Skeletal muscle tissue (tissue), 4 donors: Measurements from ENCODE around the gene CD84. TPM values are rescaled to one million over a fixed set of nuclear protein-coding genes. Genes with fewer than 3 reads are reported as not detected.
"Not testable (repeated sequence)": the region's sequence is repeated elsewhere in the genome, so short reads cannot be mapped to it uniquely, and the experiment has no call there.

Source experiments
- H3K27ac ChIP-seq: one replicate; pipeline ENCODE4 v1.7.0; 2013; ENCODE audit warnings: mild to moderate bottlenecking, low read depth, low read length, inconsistent platforms
- H3K27me3 ChIP-seq, 3 donors: one replicate each; pipeline ENCODE4 v1.7.0; 2013; ENCODE audit warnings: low read length in 3 of 3; ENCODE audit not compliant: control insufficient read depth in 3 of 3, insufficient read depth in 3 of 3
- H3K36me3 ChIP-seq, 3 donors: one replicate each; pipeline ENCODE4 v1.7.0; 2013; ENCODE audit warnings: low read length in 3 of 3; ENCODE audit not compliant: control insufficient read depth in 3 of 3, insufficient read depth in 3 of 3
- H3K4me1 ChIP-seq, 3 donors: one replicate each; pipeline ENCODE4 v1.7.0; 2013; ENCODE audit warnings: low read length in 3 of 3, mild to moderate bottlenecking in 3 of 3; ENCODE audit not compliant: control insufficient read depth in 3 of 3, insufficient read depth in 3 of 3
- H3K4me3 ChIP-seq, 3 donors: one replicate each; pipeline ENCODE4 v1.7.0; 2013; ENCODE audit warnings: low read length in 3 of 3
- H3K9ac ChIP-seq, 3 donors: one replicate each; pipeline ENCODE4 v1.7.0; 2013; ENCODE audit warnings: low read length in 3 of 3, mild to moderate bottlenecking in 3 of 3, moderate library complexity in 2 of 3, low read depth in 1 of 3
- H3K9me3 ChIP-seq, 3 donors: one replicate each; pipeline ENCODE4 v1.7.0; 2013; ENCODE audit warnings: low read length in 3 of 3; ENCODE audit not compliant: control insufficient read depth in 3 of 3
- total RNA-seq: library from RNA; depleted of rRNA; stranded (reverse); fragments of >200 nt; gene quantifications from one replicate; pipeline ENCODE4 v1.2.3, GENCODE V29; 2014
- donor health status: Osteomylitis.

Gene CD84
- total RNA-seq, 1 donor from 2014 or later: 3.1 TPM

- Histone ChIP-seq H3K4me3 (no peak overlapping the region), H3K4me1 (peaks cover 0 to 3% (median 0%) of the 10 kb centered on the region in 3 donors), H3K27me3 (no peaks in the 10 kb centered on the region), H3K9me3 (peaks cover 0 to 4% (median 0%) of the 10 kb centered on the region in 3 donors), H3K36me3 (no peaks in the 10 kb centered on the region), H3K27ac (no peak overlapping the region), H3K9ac (no peak overlapping the region)
Measured at GRCh38 chr1:160560806-160561205, 18.5 kb downstream of the CD84 start.

- H3K4me3 ChIP-seq: no peak overlapping the region
- no peaks in the 10 kb centered on the region for H3K36me3 ChIP-seq
- H3K27me3 ChIP-seq: no peaks in the 10 kb centered on the region
- H3K4me1 ChIP-seq: no peaks in the 10 kb centered on the region
- H3K9me3 ChIP-seq: peaks cover 0 to 4% (median 0%) of the 10 kb centered on the region in 3 donors
- no peak overlapping the region for H3K9ac ChIP-seq
- no peak overlapping the region for H3K27ac ChIP-seq
Measured at GRCh38 chr1:160560045-160560705, 19.1 kb downstream of the CD84 start.

- not testable (repeated sequence) for H3K9me3 ChIP-seq, H3K27ac ChIP-seq, H3K9ac ChIP-seq, H3K27me3 ChIP-seq, H3K36me3 ChIP-seq, H3K4me3 ChIP-seq, H3K4me1 ChIP-seq
Measured at GRCh38 chr1:160559437-160559836, 19.9 kb downstream of the CD84 start.

- Histone ChIP-seq H3K4me1 (no peaks in the 10 kb centered on the region), H3K4me3 (no peak overlapping the region), H3K27ac (no peak overlapping the region), H3K36me3 (no peaks in the 10 kb centered on the region), H3K9me3 (peaks cover 0 to 4% (median 0%) of the 10 kb centered on the region in 3 donors), H3K27me3 (no peaks in the 10 kb centered on the region), H3K9ac (no peak overlapping the region)
Measured at GRCh38 chr1:160558660-160559380, 20.5 kb downstream of the CD84 start.

- Histone ChIP-seq H3K9ac (no peak overlapping the region), H3K27me3 (peaks cover 0 to 6% (median 0%) of the 10 kb centered on the region in 3 donors), H3K9me3 (no peaks in the 10 kb centered on the region), H3K4me3 (no peak overlapping the region), H3K4me1 (no peaks in the 10 kb centered on the region), H3K36me3 (no peaks in the 10 kb centered on the region), H3K27ac (no peak overlapping the region)
Measured at GRCh38 chr1:160553778-160554177, 25.5 kb downstream of the CD84 start.

- Histone ChIP-seq H3K9ac (no peak overlapping the region), H3K27me3 (peaks cover 0 to 6% (median 0%) of the 10 kb centered on the region in 3 donors), H3K9me3 (no peaks in the 10 kb centered on the region), H3K4me3 (no peak overlapping the region), H3K36me3 (no peaks in the 10 kb centered on the region), H3K4me1 (peaks cover 0 to 3% (median 0%) of the 10 kb centered on the region in 3 donors), H3K27ac (no peak overlapping the region)
Measured at GRCh38 chr1:160552425-160552824, 26.9 kb downstream of the CD84 start.

GRCh38 chr1:160550572-160551034, 28.7 kb downstream of the CD84 start:
- no peaks in the 10 kb centered on the region for H3K36me3 ChIP-seq
- H3K9me3 ChIP-seq: no peaks in the 10 kb centered on the region
- peaks cover 0 to 3% (median 0%) of the 10 kb centered on the region in 3 donors for H3K4me1 ChIP-seq
- no peak overlapping the region for H3K9ac ChIP-seq
- peaks cover 0 to 6% (median 0%) of the 10 kb centered on the region in 3 donors for H3K27me3 ChIP-seq
- no peak overlapping the region for H3K4me3 ChIP-seq
- H3K27ac ChIP-seq: no peak overlapping the region

- Histone ChIP-seq H3K27me3 (peaks cover 0 to 6% (median 0%) of the 10 kb centered on the region in 3 donors), H3K9me3 (no peaks in the 10 kb centered on the region), H3K9ac (no peak overlapping the region), H3K4me3 (no peak overlapping the region), H3K36me3 (no peaks in the 10 kb centered on the region), H3K4me1 (peaks cover 0 to 3% (median 0%) of the 10 kb centered on the region in 3 donors), H3K27ac (no peak overlapping the region)
Measured at GRCh38 chr1:160549665-160550006, 29.7 kb downstream of the CD84 start.

- Histone ChIP-seq H3K4me3 (no peak overlapping the region), H3K27ac (no peak overlapping the region), H3K9me3 (no peaks in the 10 kb centered on the region), H3K4me1 (peaks cover 0 to 3% (median 0%) of the 10 kb centered on the region in 3 donors), H3K27me3 (peaks cover 0 to 6% (median 0%) of the 10 kb centered on the region in 3 donors), H3K36me3 (no peaks in the 10 kb centered on the region), H3K9ac (no peak overlapping the region)
Measured at GRCh38 chr1:160548960-160549664, 30.2 kb downstream of the CD84 start.

GRCh38 chr1:160548183-160548582, 31.1 kb downstream of the CD84 start:
- Histone ChIP-seq H3K9ac (no peak overlapping the region), H3K27ac (no peak overlapping the region), H3K27me3 (peaks cover 0 to 6% (median 0%) of the 10 kb centered on the region in 3 donors), H3K9me3 (no peaks in the 10 kb centered on the region), H3K4me1 (peaks cover 0 to 3% (median 0%) of the 10 kb centered on the region in 3 donors), H3K36me3 (no peaks in the 10 kb centered on the region), H3K4me3 (no peak overlapping the region)
